Activated CD8-positive, alpha-beta memory T cell treated with anti-CD3 and anti-CD28 coated beads, Interleukin-2, amount 50 U/mL, for 48 hours (primary cell): ENCODE data around the gene OSBP.
"Not testable (repeated sequence)": the region's sequence is repeated elsewhere in the genome, so short reads cannot be mapped to it uniquely, and the experiment has no call there.

Source experiments
- DNase-seq: peaks from one replicate; pipeline ENCODE4 v3.0.0-alpha.2; 2020

OSBP gene, protein sequence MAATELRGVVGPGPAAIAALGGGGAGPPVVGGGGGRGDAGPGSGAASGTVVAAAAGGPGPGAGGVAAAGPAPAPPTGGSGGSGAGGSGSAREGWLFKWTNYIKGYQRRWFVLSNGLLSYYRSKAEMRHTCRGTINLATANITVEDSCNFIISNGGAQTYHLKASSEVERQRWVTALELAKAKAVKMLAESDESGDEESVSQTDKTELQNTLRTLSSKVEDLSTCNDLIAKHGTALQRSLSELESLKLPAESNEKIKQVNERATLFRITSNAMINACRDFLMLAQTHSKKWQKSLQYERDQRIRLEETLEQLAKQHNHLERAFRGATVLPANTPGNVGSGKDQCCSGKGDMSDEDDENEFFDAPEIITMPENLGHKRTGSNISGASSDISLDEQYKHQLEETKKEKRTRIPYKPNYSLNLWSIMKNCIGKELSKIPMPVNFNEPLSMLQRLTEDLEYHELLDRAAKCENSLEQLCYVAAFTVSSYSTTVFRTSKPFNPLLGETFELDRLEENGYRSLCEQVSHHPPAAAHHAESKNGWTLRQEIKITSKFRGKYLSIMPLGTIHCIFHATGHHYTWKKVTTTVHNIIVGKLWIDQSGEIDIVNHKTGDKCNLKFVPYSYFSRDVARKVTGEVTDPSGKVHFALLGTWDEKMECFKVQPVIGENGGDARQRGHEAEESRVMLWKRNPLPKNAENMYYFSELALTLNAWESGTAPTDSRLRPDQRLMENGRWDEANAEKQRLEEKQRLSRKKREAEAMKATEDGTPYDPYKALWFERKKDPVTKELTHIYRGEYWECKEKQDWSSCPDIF

DNA sequence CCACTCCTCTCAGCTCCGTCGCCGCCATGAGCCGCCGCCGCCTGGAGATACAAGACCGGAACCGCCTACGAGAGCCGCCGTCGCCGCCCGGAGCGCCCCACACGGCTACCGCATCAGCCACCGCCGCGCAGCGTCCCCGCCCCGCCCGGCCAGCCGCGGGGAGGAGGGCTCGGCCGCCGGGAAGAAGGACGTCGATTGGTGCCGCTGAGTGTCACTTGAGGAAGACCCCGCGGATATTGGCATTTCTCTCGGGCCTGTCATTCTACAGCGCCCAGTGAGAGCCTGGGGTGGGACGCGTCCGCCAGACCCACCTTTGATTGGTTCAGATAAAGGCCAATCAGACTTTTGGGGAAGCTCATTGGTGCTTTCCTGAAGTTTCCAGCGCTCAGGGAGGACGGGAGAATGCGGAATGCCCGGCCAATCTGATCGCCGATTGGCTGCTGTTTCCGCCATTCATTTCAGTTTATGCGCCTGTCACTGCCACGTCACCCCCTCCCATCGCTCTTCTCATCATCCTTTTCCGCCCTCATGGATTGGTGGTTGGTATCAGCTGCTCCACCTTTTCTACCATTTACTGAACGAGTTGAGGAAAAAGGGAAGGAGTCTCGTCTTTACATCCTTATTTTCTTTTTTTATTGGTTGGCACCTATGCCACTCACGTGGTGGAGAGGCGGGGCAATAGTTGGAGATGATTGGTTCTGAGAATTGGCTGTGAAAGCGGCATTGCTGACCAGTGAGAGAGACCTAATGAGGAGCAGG, at the start of gene OSBP:
Gene OSBP (minus strand): TSS at position 138 of the 759 bp plus-strand sequence. CDS start 110 bp downstream, at position 28.
- DNase-seq, result peak; percentile 93

DNA sequence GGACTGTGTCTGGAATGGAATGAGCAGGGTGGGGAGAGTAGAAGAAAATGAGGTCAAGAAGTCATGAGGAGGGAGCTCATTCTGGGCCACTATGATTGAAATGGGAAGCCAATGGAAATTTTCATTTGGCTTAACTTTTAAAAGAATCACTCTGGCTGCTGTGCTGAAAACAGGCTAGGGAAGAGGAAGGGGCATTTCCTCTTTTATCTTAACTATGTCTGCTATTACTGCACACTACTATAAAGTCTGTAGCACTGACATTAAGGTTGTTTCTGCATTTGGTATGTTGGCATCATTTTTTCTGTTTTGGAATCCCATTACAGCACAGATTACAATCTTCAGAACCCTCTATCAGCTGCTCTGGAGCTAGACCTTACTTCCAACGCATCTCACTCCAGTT, 45.0 kb upstream of the OSBP start:
- DNase-seq, result no peak

DNA sequence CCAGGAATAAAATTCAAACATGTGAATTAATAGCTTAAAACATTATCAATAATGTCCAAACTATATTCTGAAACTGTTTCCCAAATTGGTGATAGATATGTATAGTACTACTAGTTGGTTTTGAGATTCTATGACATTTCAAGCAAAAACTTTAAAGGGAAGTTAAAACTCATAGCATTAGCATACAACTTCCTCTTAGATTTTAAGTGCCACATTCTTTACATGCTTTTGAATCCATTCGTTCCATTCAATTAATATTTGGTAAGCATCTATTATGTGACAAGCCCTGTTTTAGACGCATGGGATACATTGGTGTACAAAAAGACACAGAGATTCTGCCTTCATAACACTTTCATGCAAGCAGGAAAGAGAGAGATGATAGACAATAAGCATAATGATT, 44.4 kb upstream of the OSBP start:
- DNase-seq, result no peak

DNA sequence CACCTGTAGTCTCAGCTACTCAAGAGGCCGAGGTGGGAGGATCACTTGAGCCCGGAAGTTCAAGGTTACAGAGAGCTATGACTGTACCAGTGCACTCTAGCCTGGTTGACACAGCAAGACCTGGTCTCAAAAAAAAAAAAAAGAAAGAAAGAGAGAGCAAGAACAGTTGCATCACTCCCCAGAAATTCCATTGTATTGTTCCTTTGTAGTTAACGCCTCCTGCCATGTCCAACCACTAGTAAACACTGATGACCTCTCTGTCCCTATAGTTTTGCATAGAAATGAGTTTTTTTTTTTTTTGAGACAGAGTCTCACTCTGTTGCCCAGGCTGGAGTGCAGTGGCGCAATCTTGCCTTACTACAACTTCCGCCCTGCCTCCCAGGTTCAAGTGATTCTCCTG, 42.5 kb upstream of the OSBP start:
- no peak for DNase-seq

DNA sequence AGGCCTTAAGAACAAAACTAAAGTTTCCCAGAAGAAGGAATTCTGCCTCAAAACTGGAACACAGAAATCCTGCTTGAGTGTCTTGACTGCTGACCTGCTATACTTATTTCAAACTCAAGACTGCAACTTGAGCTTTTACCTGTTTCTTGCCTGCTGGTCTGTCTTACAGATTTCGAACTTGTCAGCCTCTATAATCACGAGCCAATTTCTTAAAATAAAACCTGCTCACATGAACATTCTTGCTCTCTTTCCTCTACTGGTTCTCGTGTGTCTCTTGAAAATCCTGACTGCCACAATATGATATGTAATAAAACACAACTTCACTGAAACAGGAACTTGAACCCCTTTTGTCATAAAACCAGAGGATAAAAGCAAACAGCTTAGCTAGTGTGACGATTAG, 39.3 kb upstream of the OSBP start:
- DNase-seq, result no peak

DNA sequence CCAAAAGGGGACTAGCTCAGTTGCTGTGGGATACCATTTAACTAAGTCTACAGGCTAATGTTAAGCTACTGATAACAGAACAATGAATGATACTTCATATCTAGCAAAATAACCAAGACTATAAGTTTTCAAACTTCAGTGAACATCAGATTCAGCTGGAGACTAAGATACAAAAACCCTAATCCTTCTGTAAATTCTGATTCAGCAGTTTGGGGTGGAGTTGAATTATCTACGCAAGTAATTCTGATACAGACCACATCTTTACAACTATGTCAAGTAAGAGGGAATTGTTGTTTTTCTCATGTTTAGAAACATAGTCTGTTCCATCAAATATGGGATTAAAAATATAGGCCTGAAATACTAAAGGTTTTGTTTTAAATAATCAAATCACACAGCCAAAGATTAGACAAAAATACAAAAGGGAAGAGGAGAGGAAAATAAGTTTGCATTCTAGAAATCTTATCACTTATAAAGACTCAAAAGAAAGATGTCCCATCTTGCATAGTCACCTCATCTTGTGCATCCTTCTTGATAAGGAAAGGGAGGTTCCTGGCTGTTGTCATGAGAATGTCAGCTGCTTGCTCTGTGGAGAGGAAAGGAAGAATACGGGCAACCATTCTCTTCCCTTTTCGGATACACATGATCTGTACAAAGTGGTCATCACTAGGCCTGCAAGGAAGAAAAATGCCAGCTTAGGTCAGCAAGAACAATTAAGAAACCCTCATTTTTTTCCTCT, 31.8 kb upstream of the OSBP start:
- DNase-seq, result no peak

DNA sequence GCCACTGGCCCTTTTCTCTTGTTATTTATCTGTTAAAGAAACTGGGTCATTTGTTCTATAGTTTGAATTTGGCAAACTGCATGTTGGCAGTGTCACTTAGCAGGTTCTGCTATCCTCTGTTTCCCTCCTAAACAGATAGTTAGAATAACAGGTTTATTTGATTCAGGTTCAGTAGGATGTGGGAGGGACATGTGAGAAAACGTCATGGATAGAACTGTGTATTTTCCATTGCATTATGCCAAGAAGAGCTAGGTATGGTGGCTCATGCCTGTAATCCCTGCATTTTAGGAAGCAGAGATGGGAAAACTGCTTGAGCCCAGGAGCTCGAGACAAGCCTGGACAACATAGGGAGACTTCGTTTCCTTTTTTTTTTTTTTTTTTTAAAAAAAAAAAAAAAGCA, 29.0 kb upstream of the OSBP start:
- no peak for DNase-seq

DNA sequence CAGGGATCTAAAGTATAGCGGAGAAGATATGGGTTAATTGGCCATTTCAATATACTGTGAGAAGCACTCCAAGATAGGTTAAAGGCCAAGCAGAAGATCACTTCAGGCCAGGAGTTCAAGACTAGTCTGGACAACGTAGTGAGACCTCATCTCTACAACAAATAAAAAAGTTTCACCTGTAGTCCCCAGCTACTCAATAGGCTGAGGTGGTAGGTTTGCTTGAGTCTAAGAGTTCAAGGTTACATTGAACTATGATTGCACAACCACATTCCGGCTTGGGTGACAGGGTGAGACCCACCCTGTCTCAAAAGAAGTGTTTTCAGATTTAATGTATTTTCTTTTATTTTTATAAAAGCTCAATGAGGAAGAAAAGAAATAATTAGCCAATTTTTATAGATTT, 27.8 kb upstream of the OSBP start:
- no peak for DNase-seq

DNA sequence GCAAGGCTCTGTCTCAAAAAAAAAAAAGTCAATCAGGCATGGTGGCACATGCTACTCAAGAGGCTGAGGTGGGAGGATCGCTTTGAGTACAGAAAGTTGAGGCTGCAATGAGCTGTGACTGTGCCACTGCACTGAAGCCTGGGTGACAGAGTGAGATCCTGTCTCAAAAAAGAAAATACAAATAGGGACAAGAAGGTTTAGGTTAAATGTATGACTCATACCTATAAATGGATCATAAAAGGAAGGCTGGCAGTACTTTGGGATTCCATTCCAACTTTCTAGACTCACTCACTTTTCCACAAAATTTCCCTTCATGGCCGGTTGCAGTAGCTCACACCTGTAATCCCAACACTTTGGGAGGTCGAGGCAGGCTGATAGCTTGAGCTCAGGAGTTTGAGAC, 25.6 kb upstream of the OSBP start:
- DNase-seq, result no peak

DNA sequence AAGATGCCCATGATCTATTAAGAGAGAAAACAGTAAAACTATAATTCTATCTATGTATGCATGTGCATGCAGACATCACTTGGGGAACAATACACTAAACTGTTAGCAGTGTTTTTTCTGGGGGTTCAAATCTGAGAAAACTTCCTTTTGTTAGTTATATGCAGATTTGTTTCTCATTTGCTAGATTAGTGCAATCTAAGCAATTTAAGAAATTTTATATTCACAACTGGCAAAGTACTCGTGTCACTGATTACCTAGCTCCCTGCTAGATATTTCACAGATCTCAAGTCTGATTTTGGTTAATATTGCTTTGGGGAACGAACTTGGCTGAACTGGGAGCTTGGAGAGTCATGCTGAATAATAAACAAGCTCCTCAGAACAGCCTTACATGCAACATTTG, 14.9 kb upstream of the OSBP start:
- DNase-seq, result no peak

DNA sequence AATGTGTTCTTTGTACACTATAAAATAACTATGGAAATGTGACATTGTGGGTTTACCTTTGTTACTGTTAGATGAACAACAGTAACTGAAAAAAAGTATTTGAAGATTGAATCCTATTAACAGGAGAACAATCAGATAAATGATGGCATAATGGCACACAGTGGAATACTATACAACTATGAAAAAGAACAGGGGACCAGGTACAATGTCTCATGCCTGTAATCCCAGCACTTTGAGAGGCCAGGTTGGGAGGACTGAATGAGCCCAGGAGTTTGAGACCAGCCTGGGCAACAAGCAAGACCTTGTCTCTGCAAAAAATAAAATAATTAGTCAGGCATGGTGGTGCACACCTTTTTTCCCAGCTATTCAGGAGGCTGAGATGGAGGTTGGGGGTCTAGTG, 14.4 kb upstream of the OSBP start:
- DNase-seq, result no peak

DNA sequence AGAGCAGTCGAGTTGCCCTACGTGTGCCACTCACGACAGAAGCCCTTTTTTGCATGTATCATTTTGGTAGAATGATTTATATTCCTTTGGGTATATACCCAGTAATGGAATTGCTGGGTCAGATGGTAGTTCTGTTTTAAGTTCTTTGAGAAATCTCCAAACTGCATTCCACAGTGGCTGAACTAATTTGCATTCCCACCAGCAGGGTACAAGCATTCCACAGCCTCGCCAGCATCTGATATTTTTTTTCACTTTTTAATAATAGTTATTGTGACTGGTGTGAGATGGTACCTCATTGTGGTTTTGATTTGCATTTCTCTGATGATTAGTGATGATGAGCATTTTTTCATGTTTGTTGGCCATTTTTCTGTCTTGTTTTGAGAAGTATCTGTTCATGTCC, 11.4 kb upstream of the OSBP start:
- not testable (repeated sequence) for DNase-seq

DNA sequence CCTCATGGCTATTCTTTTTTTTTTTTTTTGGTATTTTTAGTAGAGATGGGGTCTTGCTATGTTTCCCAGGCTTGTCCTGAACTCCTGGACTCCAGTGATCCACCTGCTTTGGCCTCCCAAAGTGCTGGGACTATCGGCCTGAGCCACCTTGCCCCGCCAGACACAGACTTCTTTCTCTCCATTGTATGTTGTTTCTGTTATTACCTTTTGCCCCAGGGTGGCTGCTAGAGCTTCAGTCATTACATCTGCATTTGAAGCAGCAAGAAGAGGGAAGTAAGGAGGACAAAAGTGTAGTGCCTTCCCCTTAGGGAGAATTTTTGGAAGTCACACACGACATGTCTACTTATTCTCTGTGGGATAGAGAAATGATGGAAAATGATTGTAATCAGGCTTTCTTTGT, 10.1 kb upstream of the OSBP start:
- no peak for DNase-seq

DNA sequence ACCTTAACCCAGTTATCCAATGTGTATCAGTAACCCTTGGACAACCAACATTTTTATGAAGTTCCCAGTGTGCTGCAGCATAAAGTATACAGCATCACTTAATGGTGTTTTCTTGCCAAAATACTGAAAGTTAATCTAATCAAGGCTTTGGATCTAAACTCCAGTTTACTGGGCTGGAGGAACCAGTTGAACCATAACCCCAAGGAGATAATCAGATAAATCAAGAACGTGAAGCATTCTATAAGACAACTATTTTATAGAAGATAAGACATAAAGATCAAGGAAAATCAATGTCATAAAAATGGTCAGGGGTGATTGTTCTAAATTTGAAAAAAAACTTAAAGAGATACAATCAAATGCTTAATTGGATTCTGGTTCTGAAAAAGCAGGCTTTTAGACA, 2.3 kb upstream of the OSBP start:
- DNase-seq, result no peak

DNA sequence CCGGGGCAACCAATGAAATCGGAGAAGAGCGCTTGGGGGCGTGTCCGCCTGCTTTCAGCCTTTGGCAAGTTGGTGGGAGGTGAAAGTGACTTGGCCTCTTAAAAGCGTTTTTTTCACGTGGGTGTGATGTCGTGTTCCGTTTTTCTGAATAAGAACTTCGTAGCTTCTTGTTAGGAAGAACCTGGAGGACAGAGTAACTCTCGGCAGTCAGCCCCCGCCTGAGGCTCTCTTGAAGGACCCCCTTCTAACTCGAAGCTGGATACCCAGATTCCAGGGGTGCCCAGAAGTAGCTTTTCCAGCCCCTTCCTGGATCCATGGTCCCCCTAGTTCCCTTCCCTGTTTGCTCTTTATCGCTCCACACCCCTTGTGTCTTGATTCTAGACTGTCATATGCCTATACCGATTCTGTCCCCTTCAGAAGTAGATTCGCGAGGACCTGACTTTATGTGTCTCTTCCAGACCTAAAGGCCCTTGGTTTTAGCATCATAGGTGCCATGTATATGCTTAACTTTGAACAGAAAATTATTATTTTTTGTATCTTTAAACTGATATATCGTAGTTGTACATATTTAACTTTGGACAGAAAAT, 915 bp upstream of the OSBP start:
- no peak for DNase-seq

DNA sequence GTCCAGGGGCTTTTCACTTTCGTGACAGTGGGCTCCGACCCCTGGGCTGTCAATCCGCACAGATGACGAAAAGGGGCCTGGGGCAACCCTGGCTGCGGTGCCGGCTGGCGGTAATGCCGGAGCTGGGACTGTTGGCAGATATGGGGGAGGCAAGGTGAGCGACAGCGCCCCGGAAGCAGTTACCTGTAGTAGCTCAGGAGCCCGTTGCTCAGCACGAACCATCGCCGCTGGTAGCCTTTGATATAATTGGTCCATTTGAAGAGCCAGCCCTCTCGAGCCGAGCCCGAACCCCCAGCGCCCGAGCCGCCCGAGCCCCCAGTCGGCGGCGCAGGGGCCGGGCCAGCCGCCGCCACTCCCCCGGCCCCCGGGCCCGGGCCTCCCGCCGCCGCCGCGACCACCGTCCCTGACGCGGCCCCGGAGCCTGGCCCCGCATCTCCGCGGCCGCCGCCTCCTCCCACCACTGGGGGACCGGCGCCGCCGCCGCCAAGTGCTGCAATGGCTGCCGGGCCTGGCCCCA, 396 bp downstream of the OSBP start:
- DNase-seq, result peak; percentile 75

DNA sequence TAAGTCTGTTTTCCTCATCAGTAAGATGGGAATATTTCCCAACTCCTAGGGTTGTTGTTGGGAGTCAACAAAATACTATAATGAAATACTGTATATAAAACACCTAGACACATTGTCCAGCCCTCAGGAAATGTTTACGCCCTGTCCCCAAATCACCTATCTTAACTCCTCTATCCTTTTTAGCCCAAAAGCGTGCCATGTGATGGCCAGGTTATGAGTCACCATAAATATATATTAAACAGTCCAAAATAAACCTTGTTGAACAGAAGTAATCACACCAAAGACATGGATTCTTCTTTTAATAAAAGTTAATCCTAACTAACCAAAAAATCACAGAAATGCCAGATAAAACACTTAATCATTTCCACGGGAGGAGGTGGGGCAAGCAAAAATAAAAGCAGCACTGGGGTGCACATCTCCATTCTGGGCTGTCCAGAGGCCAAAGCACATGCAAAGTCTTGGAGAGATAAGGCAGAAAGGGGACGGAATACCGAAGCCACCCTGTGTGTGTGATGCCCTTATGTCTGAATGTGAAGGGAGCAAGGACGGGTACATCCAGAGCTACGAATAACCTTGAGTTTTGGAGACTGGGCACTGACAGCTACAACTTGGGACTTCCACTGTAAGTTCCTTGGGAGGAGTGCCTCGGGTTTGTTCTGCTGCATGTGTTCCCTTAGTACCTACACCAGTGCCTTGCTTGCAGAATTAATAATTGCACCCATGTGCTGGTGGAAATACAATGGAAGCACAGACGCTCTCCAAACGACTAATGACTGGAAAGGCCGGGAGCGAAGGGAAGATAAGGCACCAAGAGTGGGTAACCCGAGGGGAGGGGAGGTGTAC, 1.1 kb downstream of the OSBP start:
- DNase-seq, result no peak

DNA sequence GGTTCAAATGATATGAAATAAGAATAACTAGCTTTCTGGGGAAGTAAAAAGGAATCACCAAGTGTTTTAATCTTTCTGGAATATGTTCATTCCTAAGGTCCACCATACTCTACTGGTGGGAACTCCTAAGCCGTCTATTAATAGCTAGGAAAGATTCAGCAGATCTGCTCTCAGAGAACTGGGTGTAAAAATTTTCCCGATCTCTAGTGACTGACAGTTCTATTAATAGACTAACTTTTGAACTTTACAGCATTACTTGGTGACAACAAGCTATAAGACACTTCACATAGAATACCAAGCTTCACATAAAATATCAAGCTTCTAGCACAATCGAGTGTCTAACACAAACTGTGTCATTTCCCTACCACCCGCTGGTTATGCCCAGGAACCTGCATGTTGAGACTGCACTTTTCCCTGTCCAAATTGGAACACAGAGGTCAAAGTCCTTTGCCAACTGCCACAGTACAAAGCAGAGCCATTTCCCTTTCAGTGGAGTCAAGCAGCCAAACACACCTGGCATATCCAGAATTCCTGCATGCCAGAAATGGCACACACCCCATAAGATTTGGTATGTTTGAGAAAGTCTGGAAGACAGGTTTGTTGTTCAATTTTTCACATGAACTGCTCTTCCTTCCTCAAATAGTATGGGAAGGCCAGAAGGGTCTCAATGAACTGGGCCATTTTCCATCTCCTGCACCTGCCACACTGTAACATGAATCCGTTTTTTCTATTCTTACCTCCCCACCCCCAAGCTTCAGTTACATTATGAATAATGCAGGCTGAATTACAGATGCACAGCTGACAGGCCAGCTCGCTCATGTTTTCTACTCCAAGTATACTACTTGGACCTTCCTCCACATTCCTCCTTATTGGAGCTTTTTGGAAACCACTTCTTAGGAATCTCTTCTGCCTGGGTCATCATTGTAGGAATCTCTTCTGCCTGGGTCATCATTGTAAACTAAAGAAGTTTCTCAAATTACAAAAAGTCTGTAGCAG, 3.7 kb downstream of the OSBP start:
- DNase-seq, result no peak

DNA sequence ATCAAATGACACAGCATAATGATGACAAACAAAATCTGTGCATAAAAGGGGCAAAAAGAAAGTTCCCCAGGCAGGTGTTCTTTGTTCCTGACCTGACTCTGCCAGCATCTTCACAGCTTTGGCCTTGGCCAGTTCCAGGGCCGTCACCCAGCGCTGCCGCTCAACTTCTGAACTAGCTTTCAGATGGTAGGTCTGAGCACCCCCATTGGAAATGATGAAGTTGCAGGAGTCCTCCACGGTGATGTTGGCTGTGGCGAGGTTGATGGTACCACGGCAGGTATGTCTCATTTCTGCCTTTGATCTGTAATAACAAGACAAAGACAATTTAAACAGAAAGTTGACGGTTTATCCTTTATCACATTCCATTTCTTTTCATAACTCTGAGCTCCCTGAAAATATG, 5.3 kb downstream of the OSBP start:
- peak; percentile 54 for DNase-seq
